Muscle layer of duodenum (tissue), 2 donors: Measurements from ENCODE around the gene GAPDHS.

Experiments used
- H3K27ac ChIP-seq: one replicate; pipeline ENCODE4 v1.7.0; 2013; ENCODE audit warnings: mild to moderate bottlenecking, low read length
- H3K27me3 ChIP-seq: one replicate; pipeline ENCODE4 v1.7.0; 2013; ENCODE audit warnings: low read depth, mild to moderate bottlenecking, control low read depth, low read length
- H3K36me3 ChIP-seq, 2 donors: one replicate each; pipeline ENCODE4 v1.7.0; 2013; ENCODE audit warnings: low read length in 2 of 2, control low read depth in 1 of 2, mild to moderate bottlenecking in 1 of 2; ENCODE audit not compliant: insufficient read depth in 2 of 2, control insufficient read depth in 1 of 2
- H3K4me1 ChIP-seq, 2 donors: one replicate each; pipeline ENCODE4 v1.7.0; 2013; ENCODE audit warnings: low read length in 2 of 2, mild to moderate bottlenecking in 2 of 2, control low read depth in 1 of 2, moderate library complexity in 1 of 2; ENCODE audit not compliant: insufficient read depth in 2 of 2, control insufficient read depth in 1 of 2
- H3K4me3 ChIP-seq, 2 donors: one replicate each; pipeline ENCODE4 v1.7.0; 2013; ENCODE audit warnings: low read length in 2 of 2, low read depth in 1 of 2, mild to moderate bottlenecking in 1 of 2
- H3K9me3 ChIP-seq, 2 donors: one replicate each; pipeline ENCODE4 v1.7.0; 2013; ENCODE audit warnings: low read length in 2 of 2, control low read depth in 1 of 2, mild to moderate bottlenecking in 1 of 2; ENCODE audit not compliant: control insufficient read depth in 1 of 2
- donor health status: healthy.

The GAPDHS gene

GRCh38 chr19:35511337-35511736, 21.9 kb upstream of the GAPDHS start:
- Histone ChIP-seq H3K27me3 (peaks cover 43% of the 10 kb centered on the region), H3K4me1 (peaks cover 0 to 12% of the 10 kb centered on the region in 2 donors), H3K4me3 (no peak overlapping the region), H3K27ac (no peak overlapping the region), H3K36me3 (no peaks in the 10 kb centered on the region), H3K9me3 (no peaks in the 10 kb centered on the region)

- Histone ChIP-seq H3K27me3 (peaks cover 38% of the 10 kb centered on the region), H3K27ac (no peak overlapping the region), H3K36me3 (no peaks in the 10 kb centered on the region), H3K9me3 (no peaks in the 10 kb centered on the region), H3K4me1 (peaks cover 0 to 12% of the 10 kb centered on the region in 2 donors), H3K4me3 (no peak overlapping the region)
Measured at GRCh38 chr19:35512831-35513627, 20.2 kb upstream of the GAPDHS start.

GRCh38 chr19:35513628-35514281, 19.5 kb upstream of the GAPDHS start, which contains the start of gene DMKN:
Gene DMKN (minus strand): TSS chr19:35513649. CDS start chr19:35513475, 174 bp downstream.
- peaks cover 38% of the 10 kb centered on the region for H3K27me3 ChIP-seq
- peaks cover 0 to 12% of the 10 kb centered on the region in 2 donors for H3K4me1 ChIP-seq
- no peaks in the 10 kb centered on the region for H3K36me3 ChIP-seq
- no peak within 1 kb of the TSS for H3K27ac ChIP-seq
- H3K4me3 ChIP-seq: no peak within 1 kb of the TSS
- no peaks in the 10 kb centered on the region for H3K9me3 ChIP-seq

- Histone ChIP-seq H3K27me3 (peaks cover 36% of the 10 kb centered on the region), H3K27ac (no peak overlapping the region), H3K4me1 (peaks cover 0 to 12% of the 10 kb centered on the region in 2 donors), H3K4me3 (no peak overlapping the region), H3K36me3 (no peaks in the 10 kb centered on the region), H3K9me3 (no peaks in the 10 kb centered on the region)
Measured at GRCh38 chr19:35514282-35514809, 18.9 kb upstream of the GAPDHS start.

- Histone ChIP-seq H3K36me3 (no peaks in the 10 kb centered on the region), H3K4me1 (no peaks in the 10 kb centered on the region), H3K27ac (no peak overlapping the region), H3K27me3 (peaks cover 19% of the 10 kb centered on the region), H3K9me3 (no peaks in the 10 kb centered on the region), H3K4me3 (no peak overlapping the region)
Measured at GRCh38 chr19:35516310-35516709, 16.9 kb upstream of the GAPDHS start.

GRCh38 chr19:35517342-35517741, 15.9 kb upstream of the GAPDHS start:
- H3K4me1 ChIP-seq: no peaks in the 10 kb centered on the region
- H3K36me3 ChIP-seq: no peaks in the 10 kb centered on the region
- no peaks in the 10 kb centered on the region for H3K9me3 ChIP-seq
- H3K4me3 ChIP-seq: no peak overlapping the region
- no peak overlapping the region for H3K27ac ChIP-seq
- peaks cover 19% of the 10 kb centered on the region for H3K27me3 ChIP-seq

GRCh38 chr19:35518313-35518712, 14.9 kb upstream of the GAPDHS start:
- Histone ChIP-seq H3K4me1 (no peaks in the 10 kb centered on the region), H3K36me3 (no peaks in the 10 kb centered on the region), H3K4me3 (no peak overlapping the region), H3K27ac (no peak overlapping the region), H3K9me3 (no peaks in the 10 kb centered on the region), H3K27me3 (peaks cover 12% of the 10 kb centered on the region)

GRCh38 chr19:35519291-35519690, 14.0 kb upstream of the GAPDHS start:
- Histone ChIP-seq H3K4me3 (no peak overlapping the region), H3K36me3 (no peaks in the 10 kb centered on the region), H3K27me3 (peaks cover 3% of the 10 kb centered on the region), H3K4me1 (no peaks in the 10 kb centered on the region), H3K9me3 (no peaks in the 10 kb centered on the region), H3K27ac (no peak overlapping the region)

GRCh38 chr19:35521124-35521743, 12.0 kb upstream of the GAPDHS start:
- Histone ChIP-seq H3K27ac (no peak overlapping the region), H3K27me3 (no peaks in the 10 kb centered on the region), H3K4me1 (no peaks in the 10 kb centered on the region), H3K4me3 (no peak overlapping the region), H3K9me3 (no peaks in the 10 kb centered on the region), H3K36me3 (no peaks in the 10 kb centered on the region)

GRCh38 chr19:35522745-35523327, 10.4 kb upstream of the GAPDHS start:
- Histone ChIP-seq H3K9me3 (no peaks in the 10 kb centered on the region), H3K27me3 (no peaks in the 10 kb centered on the region), H3K36me3 (no peaks in the 10 kb centered on the region), H3K4me1 (no peaks in the 10 kb centered on the region), H3K4me3 (no peak overlapping the region), H3K27ac (no peak overlapping the region)
